Measurements from ENCODE around the gene LRP1B.

DNA sequence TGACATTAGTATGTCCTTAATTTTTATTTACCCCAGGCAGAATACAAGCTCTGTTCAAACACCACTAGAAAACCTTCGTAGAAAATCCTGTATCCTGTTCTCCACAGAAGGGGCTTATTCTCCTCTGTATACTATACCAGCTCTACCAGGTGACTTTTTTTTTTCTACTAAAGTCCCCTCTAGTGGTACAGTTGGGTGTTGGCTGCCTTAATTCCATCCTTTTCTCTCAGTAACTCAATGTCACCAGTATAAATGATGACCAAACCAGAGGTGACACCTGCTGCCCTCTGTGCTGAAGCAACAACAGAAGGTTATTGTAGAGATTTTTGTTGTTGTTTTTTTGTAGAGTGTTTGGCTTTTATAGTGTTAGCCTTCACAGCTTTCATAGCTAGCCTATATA is 1322.0 kb downstream of the LRP1B start:
- no peak for TF ChIP-seq CTCF (IDR thresholded peaks at IDR 0.05)
- TF ChIP-seq SP1 (CRISPR knock-in tag; conservative IDR thresholded peaks at IDR 0.05), result no peak
- TF ChIP-seq ETV6 (CRISPR knock-in tag; IDR thresholded peaks at IDR 0.05), result no peak
- no peak for TF ChIP-seq NFYB (CRISPR knock-in tag; conservative IDR thresholded peaks at IDR 0.05; ENCODE audit: low read depth)
- TF ChIP-seq, protein P1, sequence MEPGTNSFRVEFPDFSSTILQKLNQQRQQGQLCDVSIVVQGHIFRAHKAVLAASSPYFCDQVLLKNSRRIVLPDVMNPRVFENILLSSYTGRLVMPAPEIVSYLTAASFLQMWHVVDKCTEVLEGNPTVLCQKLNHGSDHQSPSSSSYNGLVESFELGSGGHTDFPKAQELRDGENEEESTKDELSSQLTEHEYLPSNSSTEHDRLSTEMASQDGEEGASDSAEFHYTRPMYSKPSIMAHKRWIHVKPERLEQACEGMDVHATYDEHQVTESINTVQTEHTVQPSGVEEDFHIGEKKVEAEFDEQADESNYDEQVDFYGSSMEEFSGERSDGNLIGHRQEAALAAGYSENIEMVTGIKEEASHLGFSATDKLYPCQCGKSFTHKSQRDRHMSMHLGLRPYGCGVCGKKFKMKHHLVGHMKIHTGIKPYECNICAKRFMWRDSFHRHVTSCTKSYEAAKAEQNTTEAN (CRISPR knock-in tag; IDR thresholded peaks at IDR 0.05), result no peak
- TF ChIP-seq ZNF263 (CRISPR knock-in tag; IDR thresholded peaks at IDR 0.05; ENCODE audit: low read depth), result no peak
- no peak for TF ChIP-seq FOXP1 (CRISPR knock-in tag; IDR thresholded peaks at IDR 0.05; ENCODE audit: borderline replicate concordance)
- TF ChIP-seq SMAD3 (CRISPR knock-in tag; IDR thresholded peaks at IDR 0.05; ENCODE audit: borderline replicate concordance), result no peak
- TF ChIP-seq FOXJ3 (CRISPR knock-in tag; IDR thresholded peaks at IDR 0.05; ENCODE audit: borderline replicate concordance), result no peak
- TF ChIP-seq PRDM15 (CRISPR knock-in tag; IDR thresholded peaks at IDR 0.05), result no peak
- no peak for TF ChIP-seq ATF1 (CRISPR knock-in tag; IDR thresholded peaks at IDR 0.05)
- no peak for TF ChIP-seq IRF2 (CRISPR knock-in tag; IDR thresholded peaks at IDR 0.05; ENCODE audit: borderline replicate concordance, low read depth)
- TF ChIP-seq ZNF423 (CRISPR knock-in tag; IDR thresholded peaks at IDR 0.05), result no peak
- no peak for TF ChIP-seq NR1H2 (CRISPR knock-in tag; IDR thresholded peaks at IDR 0.05)

Data from WTC11 (cell line).